GM21825 (cell line): ENCODE results near the gene FBXL7.

Experiments used
- ATAC-seq: cut with Tn5 transposase; IDR thresholded peaks from one replicate; pipeline ENCODE4 v1.9.1; 2021; ENCODE audit warnings: mild to moderate bottlenecking, moderate library complexity; ENCODE audit not compliant: unreplicated experiment

The FBXL7 gene

DNA sequence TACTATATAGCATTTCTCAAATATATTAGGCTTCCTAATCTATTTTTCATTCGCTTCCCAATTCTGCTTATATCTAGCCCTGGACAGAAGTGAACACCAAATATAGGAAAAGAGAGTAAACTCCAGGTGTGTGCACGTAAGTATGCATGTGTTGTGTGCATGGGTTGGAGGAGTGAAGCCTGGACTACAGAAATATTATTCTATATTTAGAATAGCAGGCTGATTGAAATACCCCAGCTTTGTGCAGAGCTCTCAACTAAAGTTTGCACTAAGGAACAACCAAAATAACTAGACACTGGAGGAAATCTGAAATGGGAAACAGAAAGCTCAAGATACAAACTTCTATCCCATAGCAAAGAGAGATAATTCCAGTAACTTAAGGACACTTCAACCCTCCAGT is 480.9 kb downstream of the FBXL7 start:
- ATAC-seq, result no peak

DNA sequence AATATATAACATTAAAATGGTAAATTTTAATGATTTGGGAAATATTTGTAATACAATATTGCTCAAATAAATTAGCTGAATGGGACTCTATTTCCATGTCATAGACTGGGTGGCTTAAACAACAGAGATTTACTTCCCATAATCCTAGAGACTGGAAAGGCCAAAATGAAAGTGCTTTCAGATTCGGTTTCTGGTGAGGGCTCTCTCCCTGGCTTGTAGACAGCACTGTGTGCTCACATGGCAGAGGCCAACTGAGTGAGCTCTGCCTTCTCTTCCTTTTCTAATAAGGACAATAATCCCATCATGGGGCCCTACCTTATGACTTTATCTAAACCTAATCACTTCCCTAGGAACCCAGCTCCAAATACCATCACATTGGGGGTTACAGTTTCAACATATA is 483.4 kb downstream of the FBXL7 start:
- no peak for ATAC-seq
